ENCODE measurements around the gene SHISA9. TPM values are rescaled to one million over a fixed set of nuclear protein-coding genes. Genes with fewer than 3 reads are reported as not detected.

Gene SHISA9
- polyA plus RNA-seq, 1 of the 3 experiments (the other 2 are of a cell fraction) = 0.02 TPM

DNA sequence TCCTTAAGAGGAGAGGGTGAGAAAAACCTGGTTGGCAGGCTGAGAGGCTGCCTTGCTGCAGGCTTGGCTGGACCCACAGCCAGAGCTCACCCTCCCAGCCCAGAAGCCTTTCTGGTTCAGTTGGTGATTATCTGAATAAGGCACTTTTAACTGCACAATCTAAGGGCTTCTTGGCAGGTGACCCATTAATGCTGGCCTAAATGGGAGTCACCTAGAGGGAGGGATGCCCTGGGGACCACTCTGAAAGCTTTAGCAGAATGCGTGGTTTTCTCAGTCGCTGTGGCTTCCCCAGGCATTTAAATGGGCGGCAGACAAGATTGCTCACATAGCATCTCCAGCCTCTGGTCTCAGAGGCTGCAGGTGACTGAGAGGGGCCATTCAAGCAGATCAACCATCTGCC, 33.2 kb upstream of the SHISA9 start (continued):
- TF ChIP-seq, protein P1, sequence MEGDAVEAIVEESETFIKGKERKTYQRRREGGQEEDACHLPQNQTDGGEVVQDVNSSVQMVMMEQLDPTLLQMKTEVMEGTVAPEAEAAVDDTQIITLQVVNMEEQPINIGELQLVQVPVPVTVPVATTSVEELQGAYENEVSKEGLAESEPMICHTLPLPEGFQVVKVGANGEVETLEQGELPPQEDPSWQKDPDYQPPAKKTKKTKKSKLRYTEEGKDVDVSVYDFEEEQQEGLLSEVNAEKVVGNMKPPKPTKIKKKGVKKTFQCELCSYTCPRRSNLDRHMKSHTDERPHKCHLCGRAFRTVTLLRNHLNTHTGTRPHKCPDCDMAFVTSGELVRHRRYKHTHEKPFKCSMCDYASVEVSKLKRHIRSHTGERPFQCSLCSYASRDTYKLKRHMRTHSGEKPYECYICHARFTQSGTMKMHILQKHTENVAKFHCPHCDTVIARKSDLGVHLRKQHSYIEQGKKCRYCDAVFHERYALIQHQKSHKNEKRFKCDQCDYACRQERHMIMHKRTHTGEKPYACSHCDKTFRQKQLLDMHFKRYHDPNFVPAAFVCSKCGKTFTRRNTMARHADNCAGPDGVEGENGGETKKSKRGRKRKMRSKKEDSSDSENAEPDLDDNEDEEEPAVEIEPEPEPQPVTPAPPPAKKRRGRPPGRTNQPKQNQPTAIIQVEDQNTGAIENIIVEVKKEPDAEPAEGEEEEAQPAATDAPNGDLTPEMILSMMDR (IDR thresholded peaks at IDR 0.05) = no peak
- no peak for TF ChIP-seq RCOR1 (IDR thresholded peaks at IDR 0.05; ENCODE audit: low read length)
- no peak for TF ChIP-seq GABPA (IDR thresholded peaks at IDR 0.05; ENCODE audit: low read depth)
- no peak for TF ChIP-seq CHD2 (IDR thresholded peaks at IDR 0.05; ENCODE audit: low read length, partially characterized antibody)
- TF ChIP-seq, protein P2, sequence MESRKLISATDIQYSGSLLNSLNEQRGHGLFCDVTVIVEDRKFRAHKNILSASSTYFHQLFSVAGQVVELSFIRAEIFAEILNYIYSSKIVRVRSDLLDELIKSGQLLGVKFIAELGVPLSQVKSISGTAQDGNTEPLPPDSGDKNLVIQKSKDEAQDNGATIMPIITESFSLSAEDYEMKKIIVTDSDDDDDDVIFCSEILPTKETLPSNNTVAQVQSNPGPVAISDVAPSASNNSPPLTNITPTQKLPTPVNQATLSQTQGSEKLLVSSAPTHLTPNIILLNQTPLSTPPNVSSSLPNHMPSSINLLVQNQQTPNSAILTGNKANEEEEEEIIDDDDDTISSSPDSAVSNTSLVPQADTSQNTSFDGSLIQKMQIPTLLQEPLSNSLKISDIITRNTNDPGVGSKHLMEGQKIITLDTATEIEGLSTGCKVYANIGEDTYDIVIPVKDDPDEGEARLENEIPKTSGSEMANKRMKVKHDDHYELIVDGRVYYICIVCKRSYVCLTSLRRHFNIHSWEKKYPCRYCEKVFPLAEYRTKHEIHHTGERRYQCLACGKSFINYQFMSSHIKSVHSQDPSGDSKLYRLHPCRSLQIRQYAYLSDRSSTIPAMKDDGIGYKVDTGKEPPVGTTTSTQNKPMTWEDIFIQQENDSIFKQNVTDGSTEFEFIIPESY (IDR thresholded peaks at IDR 0.05; ENCODE audit: borderline replicate concordance, low read depth) = no peak
- TF ChIP-seq, protein P3, sequence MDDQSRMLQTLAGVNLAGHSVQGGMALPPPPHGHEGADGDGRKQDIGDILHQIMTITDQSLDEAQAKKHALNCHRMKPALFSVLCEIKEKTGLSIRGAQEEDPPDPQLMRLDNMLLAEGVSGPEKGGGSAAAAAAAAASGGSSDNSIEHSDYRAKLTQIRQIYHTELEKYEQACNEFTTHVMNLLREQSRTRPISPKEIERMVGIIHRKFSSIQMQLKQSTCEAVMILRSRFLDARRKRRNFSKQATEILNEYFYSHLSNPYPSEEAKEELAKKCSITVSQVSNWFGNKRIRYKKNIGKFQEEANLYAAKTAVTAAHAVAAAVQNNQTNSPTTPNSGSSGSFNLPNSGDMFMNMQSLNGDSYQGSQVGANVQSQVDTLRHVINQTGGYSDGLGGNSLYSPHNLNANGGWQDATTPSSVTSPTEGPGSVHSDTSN (IDR thresholded peaks at IDR 0.05) = no peak
- TF ChIP-seq NFIC (IDR thresholded peaks at IDR 0.05; ENCODE audit: borderline replicate concordance) = no peak
- TF ChIP-seq RAD21 (IDR thresholded peaks at IDR 0.05; ENCODE audit: low read length) = no peak
- no peak for TF ChIP-seq EP300 (IDR thresholded peaks at IDR 0.05; ENCODE audit: borderline replicate concordance in 1 of 2, low read depth in 1 of 2, low read length in 1 of 2)
- TF ChIP-seq FOXJ3 (CRISPR knock-in tag; IDR thresholded peaks at IDR 0.05) = no peak

DNA sequence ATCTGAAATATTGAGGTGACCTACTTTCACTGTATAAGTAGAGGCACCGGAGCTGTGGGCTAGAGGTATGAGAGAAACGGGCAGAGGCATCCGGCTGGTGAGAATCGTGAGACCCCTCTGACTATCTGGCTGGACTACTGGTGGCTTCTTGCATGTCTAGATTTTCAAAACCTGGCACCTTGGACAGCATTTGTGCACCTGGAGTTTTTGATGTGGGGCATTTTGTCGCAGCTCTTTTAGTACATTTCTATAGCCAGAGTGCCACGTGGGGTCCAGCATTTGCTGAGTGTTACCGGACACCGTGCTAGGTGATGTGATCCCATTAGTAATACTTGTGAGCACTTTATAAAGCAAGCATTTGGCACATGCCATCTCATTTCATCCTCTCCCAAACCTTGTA, 32.6 kb upstream of the SHISA9 start:
- H3K27me3 ChIP-seq (ENCODE audit: insufficient read depth) = no peaks in the 10 kb centered on the region
- ChIA-PET POLR2A (no interaction called here), CTCF (no interaction called here)
- TF ChIP-seq, protein P1 (IDR thresholded peaks at IDR 0.05) = no peak
- TF ChIP-seq MEF2A (IDR thresholded peaks at IDR 0.05; ENCODE audit: borderline replicate concordance, low read depth) = no peak
- TF ChIP-seq FOXM1 (IDR thresholded peaks at IDR 0.05; ENCODE audit: low read depth) = no peak
- no peak for TF ChIP-seq FOXJ3 (CRISPR knock-in tag; IDR thresholded peaks at IDR 0.05)
- TF ChIP-seq TCF12 (IDR thresholded peaks at IDR 0.05) = no peak
- H3F3A ChIP-seq (replicated peaks; ENCODE audit: insufficient read depth) = no peaks in the 10 kb centered on the region
- no peaks in the 10 kb centered on the region for H3K79me2 ChIP-seq (ENCODE audit: insufficient read depth)
- DNase-seq = no peak
- H4K20me1 ChIP-seq (ENCODE audit: insufficient read depth) = no peaks in the 10 kb centered on the region
- 47% methylated on average over 8 of the region's 8 CpGs for WGBS (ENCODE audit: low lambda C conversion rate)
- H3K9me2 ChIP-seq = no peaks in the 10 kb centered on the region
- H3K9me3 ChIP-seq = no peaks in the 10 kb centered on the region
- H3K4me3 ChIP-seq (ENCODE audit: low read depth in 2 of 2, low read length in 1 of 2) = no peak overlapping the region
- no peak overlapping the region for H3K27ac ChIP-seq (ENCODE audit: low read depth in 2 of 2, low read length in 1 of 2)
- no peak overlapping the region for H3K4me2 ChIP-seq
- H3K4me1 ChIP-seq (ENCODE audit: control insufficient read depth in 1 of 2, insufficient read depth in 2 of 2, low read depth in 1 of 2, low read length in 1 of 2) = no peaks in the 10 kb centered on the region
- no peaks in the 10 kb centered on the region for H3K36me3 ChIP-seq (replicated peaks in 1 of 2; ENCODE audit: control insufficient read depth in 1 of 2, insufficient read depth in 2 of 2, low read length in 1 of 2)
- no peak overlapping the region for H3K9ac ChIP-seq
- no peak overlapping the region for H2AFZ ChIP-seq (ENCODE audit: low read depth)

Data from SK-N-SH (cell line).